Thyroid gland (tissue), 4 donors: Measurements from ENCODE around the gene CCDC7.

Experiments
- POLR2A ChIP-seq, 2 donors: fragments of 450-650 bp; IDR thresholded peaks; one replicate each; pipeline ENCODE4 v1.6.1; 2017; ENCODE audit warnings: antibody characterized with exemption in 2 of 2, mild to moderate bottlenecking in 2 of 2, moderate library complexity in 1 of 2
- TF ChIP-seq, protein P1 (sequence below), 6 experiments: fragments of 200-600 bp in 3 of 6; fragments of 450-650 bp in 3 of 6; sonication (generic) in 3 of 6; IDR thresholded peaks; one replicate each; pipeline ENCODE4 v1.5.1; 2016 to 2019; ENCODE audit warnings: antibody characterized with exemption in 6 of 6, mild to moderate bottlenecking in 2 of 6, inconsistent platforms in 1 of 6, moderate library complexity in 1 of 6

DNA sequence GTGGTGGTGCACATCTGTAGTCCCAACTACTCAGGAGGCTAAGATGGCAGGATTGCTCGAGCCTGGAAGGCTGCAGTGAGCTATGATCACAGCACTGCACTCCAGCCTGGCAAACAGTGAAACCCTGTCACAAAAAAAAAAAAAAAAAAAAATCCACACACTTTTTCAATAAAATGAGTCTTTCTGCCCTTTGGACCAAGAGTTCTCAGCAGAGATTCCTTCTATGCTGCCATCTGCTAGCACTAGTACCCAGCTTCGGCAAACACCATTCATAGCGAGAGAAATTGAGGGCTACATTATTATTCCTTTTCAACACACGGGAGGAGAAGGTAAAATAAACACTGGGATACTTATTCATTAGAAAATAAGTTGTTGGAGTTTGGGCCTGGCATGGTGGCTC, 43.4 kb upstream of the CCDC7 start:
- no peak for TF ChIP-seq POLR2A (IDR thresholded peaks at IDR 0.05)
- TF ChIP-seq, protein P1, sequence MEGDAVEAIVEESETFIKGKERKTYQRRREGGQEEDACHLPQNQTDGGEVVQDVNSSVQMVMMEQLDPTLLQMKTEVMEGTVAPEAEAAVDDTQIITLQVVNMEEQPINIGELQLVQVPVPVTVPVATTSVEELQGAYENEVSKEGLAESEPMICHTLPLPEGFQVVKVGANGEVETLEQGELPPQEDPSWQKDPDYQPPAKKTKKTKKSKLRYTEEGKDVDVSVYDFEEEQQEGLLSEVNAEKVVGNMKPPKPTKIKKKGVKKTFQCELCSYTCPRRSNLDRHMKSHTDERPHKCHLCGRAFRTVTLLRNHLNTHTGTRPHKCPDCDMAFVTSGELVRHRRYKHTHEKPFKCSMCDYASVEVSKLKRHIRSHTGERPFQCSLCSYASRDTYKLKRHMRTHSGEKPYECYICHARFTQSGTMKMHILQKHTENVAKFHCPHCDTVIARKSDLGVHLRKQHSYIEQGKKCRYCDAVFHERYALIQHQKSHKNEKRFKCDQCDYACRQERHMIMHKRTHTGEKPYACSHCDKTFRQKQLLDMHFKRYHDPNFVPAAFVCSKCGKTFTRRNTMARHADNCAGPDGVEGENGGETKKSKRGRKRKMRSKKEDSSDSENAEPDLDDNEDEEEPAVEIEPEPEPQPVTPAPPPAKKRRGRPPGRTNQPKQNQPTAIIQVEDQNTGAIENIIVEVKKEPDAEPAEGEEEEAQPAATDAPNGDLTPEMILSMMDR (IDR thresholded peaks at IDR 0.05), result no peak
